Prostate gland (tissue), 2 donors: ENCODE measurements around the gene SNED1. TPM values are rescaled to one million over a fixed set of nuclear protein-coding genes. Genes with fewer than 3 reads are reported as not detected.
A peak's percentile ranks its signal among the peaks of the same experiment; 100 is the strongest.

Experiments
- DNase-seq: peaks from one replicate; pipeline ENCODE4 v3.0.0-alpha.2; 2019; ENCODE audit warnings: low spot score
- H3K27ac ChIP-seq, 2 donors: fragments of 200-600 bp; sonication (generic); 2 replicates each; pipeline ENCODE4 v1.5.1; 2017 to 2019
- H3K27me3 ChIP-seq: fragments of 200-600 bp; sonication (generic); replicated peaks from 2 replicates; pipeline ENCODE4 v1.5.1; 2019; ENCODE audit not compliant: insufficient read depth
- H3K36me3 ChIP-seq, 2 donors: fragments of 200-600 bp; sonication (generic); 1 replicate in 1 of 2; 2 replicates in 1 of 2; pipeline versions ENCODE4 v1.5.1 to v1.8.1; 2017 to 2019
- H3K4me1 ChIP-seq: fragments of 200-600 bp; sonication (generic); replicated peaks from 2 replicates; pipeline ENCODE4 v1.5.1; 2019
- H3K4me3 ChIP-seq, 2 donors: fragments of 200-600 bp; sonication (generic); 2 replicates each; pipeline ENCODE4 v1.5.1; 2017 to 2019
- H3K9me3 ChIP-seq: fragments of 200-600 bp; sonication (generic); 2 replicates; pipeline ENCODE4 v1.5.1; 2017
- CTCF ChIP-seq, 4 experiments: fragments of 200-600 bp in 2 of 4; fragments of 450-650 bp in 2 of 4; sonication (generic) in 2 of 4; IDR thresholded peaks; 1 replicate in 3 of 4; 2 replicates in 1 of 4; pipeline ENCODE4 v1.5.1; 2016 to 2019; ENCODE audit warnings: antibody characterized with exemption in 4 of 4, mild to moderate bottlenecking in 2 of 4, moderate library complexity in 2 of 4
- POLR2A ChIP-seq: fragments of 450-650 bp; IDR thresholded peaks from one replicate; pipeline ENCODE4 v1.6.1; 2016; ENCODE audit warnings: antibody characterized with exemption, mild to moderate bottlenecking
- POLR2AphosphoS5 ChIP-seq: sonication (generic); formaldehyde crosslinking; IDR thresholded peaks from one replicate; pipeline ENCODE4 v1.6.1; 2017; ENCODE audit warnings: antibody characterized with exemption
- WGBS: methylation state at CpG from one replicate; pipeline ENCODE4 v1.1.5; 2018; 5-methylcytosine and 5-hydroxymethylcytosine counted together
- intact Hi-C: fragments of 100-400 bp; cut with DNase I; formaldehyde crosslinking; loops from one replicate; pipeline ENCODE4 v1.14.2; 2022
- total RNA-seq, 2 donors: library from RNA; depleted of rRNA; stranded (reverse); fragments of >200 nt; gene quantifications; one replicate each; pipeline ENCODE4 v1.1.0, GENCODE V29; 2016

The SNED1 gene
- total RNA-seq, 2 donors from 2014 or later = 32.0 to 115 TPM

- TF ChIP-seq POLR2AphosphoS5 = no peak
- no peak for TF ChIP-seq CTCF (IDR thresholded peaks at IDR 0.05)
- no peak for TF ChIP-seq POLR2A
- Histone ChIP-seq H3K36me3 (no peaks in the 10 kb centered on the region), H3K27ac (peak overlapping the region; percentile 78 to 79), H3K4me3 (no peak overlapping the region), H3K9me3 (no peaks in the 10 kb centered on the region), H3K27me3 (no peaks in the 10 kb centered on the region), H3K4me1 (peaks cover 27% of the 10 kb centered on the region)
- intact Hi-C loops = no loop called here
- DNase-seq = peak; percentile 5
- 79% methylated on average over 12 of the region's 12 CpGs for WGBS
These were observed 12.3 kb downstream of the SNED1 start for GRCh38 chr2:241010531-241011295.

DNA sequence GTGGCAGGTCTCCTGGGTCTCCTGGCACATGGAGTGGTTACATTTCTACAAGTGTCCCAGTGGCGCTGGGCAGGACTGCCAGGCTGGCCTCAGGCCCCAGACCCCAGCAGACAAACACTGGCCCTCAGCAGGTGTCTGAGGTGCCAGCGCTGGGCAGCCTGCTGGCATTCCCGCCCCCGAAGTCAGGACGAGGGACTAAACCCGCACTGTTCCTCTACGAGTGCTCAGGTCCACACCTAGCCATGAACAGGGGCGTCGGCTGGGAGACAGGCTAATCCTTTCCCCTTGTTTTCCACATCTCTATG is 12.8 kb downstream of the SNED1 start:
- Histone ChIP-seq H3K9me3 (no peaks in the 10 kb centered on the region), H3K27me3 (no peaks in the 10 kb centered on the region), H3K27ac (peak overlapping the region; percentile 25 to 38), H3K4me1 (peaks cover 27% of the 10 kb centered on the region), H3K36me3 (no peaks in the 10 kb centered on the region), H3K4me3 (no peak overlapping the region)
- 71% methylated on average over 8 of the region's 9 CpGs for WGBS
- TF ChIP-seq POLR2AphosphoS5 (no peak), CTCF (IDR thresholded peaks at IDR 0.05) (no peak)
- intact Hi-C loops = no loop called here
- peak; percentile 2 for DNase-seq

- no peaks in the 10 kb centered on the region for H3K36me3 ChIP-seq
- WGBS = 43% methylated on average over 28 of the region's 29 CpGs
- H3K4me3 ChIP-seq = no peak overlapping the region
- no peaks in the 10 kb centered on the region for H3K9me3 ChIP-seq
- no peak for TF ChIP-seq POLR2AphosphoS5
- TF ChIP-seq POLR2A = no peak
- no peak for TF ChIP-seq CTCF (IDR thresholded peaks at IDR 0.05)
- H3K4me1 ChIP-seq = peaks cover 27% of the 10 kb centered on the region
- H3K27ac ChIP-seq = peak overlapping the region; percentile 25 to 38
- intact Hi-C loops = no loop called here
- peak; percentile 4 for DNase-seq
- no peaks in the 10 kb centered on the region for H3K27me3 ChIP-seq
These were observed 13.5 kb downstream of the SNED1 start for GRCh38 chr2:241011751-241012510.

- Histone ChIP-seq H3K27me3 (no peaks in the 10 kb centered on the region), H3K9me3 (no peaks in the 10 kb centered on the region), H3K36me3 (no peaks in the 10 kb centered on the region), H3K4me1 (peaks cover 27% of the 10 kb centered on the region), H3K4me3 (no peak overlapping the region), H3K27ac (peak overlapping the region in 1 of 2 donors; percentile 35)
- TF ChIP-seq POLR2AphosphoS5 (no peak), POLR2A (no peak)
- intact Hi-C loops = no loop called here
- WGBS = 93% methylated on average over 6 of the region's 6 CpGs
- no peak for DNase-seq
These were observed 15.8 kb downstream of the SNED1 start for GRCh38 chr2:241014224-241014623.

DNA sequence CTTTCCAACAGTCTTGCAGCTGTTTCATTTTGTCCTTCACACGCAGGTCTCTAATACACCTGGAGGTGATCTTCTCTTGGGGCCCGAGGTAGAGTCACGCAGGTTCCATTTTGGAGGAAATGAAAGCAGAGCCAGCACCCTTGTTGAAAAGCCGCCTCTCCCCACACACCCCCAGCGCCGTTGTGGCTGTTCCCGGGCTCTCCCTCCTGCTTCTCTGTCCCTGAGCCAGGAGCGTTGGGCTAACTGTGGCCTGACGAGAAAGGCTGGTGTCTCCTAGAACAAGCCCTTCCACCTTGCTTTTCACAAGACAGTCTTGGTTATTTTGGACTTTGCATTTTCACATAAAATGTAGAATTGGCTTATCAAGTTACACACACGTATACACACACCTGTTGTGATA is 16.3 kb downstream of the SNED1 start:
- intact Hi-C loops = no loop called here
- H3K4me3 ChIP-seq = no peak overlapping the region
- peak; percentile 45 for DNase-seq
- H3K9me3 ChIP-seq = no peaks in the 10 kb centered on the region
- no peaks in the 10 kb centered on the region for H3K27me3 ChIP-seq
- peak overlapping the region in 1 of 2 donors; percentile 35 for H3K27ac ChIP-seq
- 56% methylated on average over 10 of the region's 10 CpGs for WGBS
- H3K4me1 ChIP-seq = peaks cover 23% of the 10 kb centered on the region
- no peaks in the 10 kb centered on the region for H3K36me3 ChIP-seq
- TF ChIP-seq POLR2AphosphoS5 (peak; percentile 59), POLR2A (no peak)
